Neural cell (in vitro differentiated cells): ENCODE results near the gene STX1B.

Source experiments
- CTCF ChIP-seq: fragments of 450-650 bp; IDR thresholded peaks from 2 replicates; pipeline ENCODE4 v1.5.1; 2014; ENCODE audit warnings: antibody characterized with exemption, mild to moderate bottlenecking, moderate library complexity; ENCODE audit not compliant: poor library complexity, severe bottlenecking
- EP300 ChIP-seq: fragments of 450-650 bp; conservative IDR thresholded peaks from 2 replicates; pipeline ENCODE4 v1.6.1; 2014; ENCODE audit warnings: antibody characterized with exemption, mild to moderate bottlenecking, moderate library complexity; ENCODE audit not compliant: poor library complexity, severe bottlenecking
- POLR2AphosphoS5 ChIP-seq: IDR thresholded peaks from 2 replicates; pipeline ENCODE4 v1.6.1; 2012
- RAD21 ChIP-seq: fragments of 450-650 bp; conservative IDR thresholded peaks from 2 replicates; pipeline ENCODE4 v1.6.1; 2014; ENCODE audit warnings: antibody characterized with exemption, mild to moderate bottlenecking, moderate library complexity
- REST ChIP-seq: IDR thresholded peaks from 2 replicates; pipeline ENCODE4 v1.6.1; 2012; ENCODE audit warnings: borderline replicate concordance
- TAF1 ChIP-seq: IDR thresholded peaks from 2 replicates; pipeline ENCODE4 v1.6.1; 2012; ENCODE audit warnings: low read depth

- no peak for TF ChIP-seq CTCF
- TF ChIP-seq EP300, result no peak
- no peak for TF ChIP-seq TAF1
- no peak for TF ChIP-seq POLR2AphosphoS5
- no peak for TF ChIP-seq RAD21
- no peak for TF ChIP-seq REST
Measured at GRCh38 chr16:31006086-31006385, 4.4 kb downstream of the STX1B start.
